Measurements from ENCODE around the gene MIB2. TPM values are rescaled to one million over a fixed set of nuclear protein-coding genes. Genes with fewer than 3 reads are reported as not detected.

The MIB2 gene
- total and polyA plus RNA-seq, 2 donors (not counting 1 experiment from before 2014, with no cell fraction given) = 94.0 to 95.9 TPM

- peaks cover 1% of the 10 kb centered on the region for H4K20me1 ChIP-seq (ENCODE audit: control insufficient read depth, insufficient read depth, low read length, poor library complexity, severe bottlenecking)
- CTCF ChIA-PET = no interaction called here
- H3K27me3 Mint-ChIP-seq = no peaks in the 10 kb centered on the region
- H3K4me1 ChIP-seq (ENCODE audit: control insufficient read depth in 2 of 2, insufficient read depth in 2 of 2, low read length in 2 of 2) = no peaks in the 10 kb centered on the region
- POLR2A ChIA-PET = interaction anchor here (0.6 kb wide), 1 partner anchor 39 kb away, joined by 4 read pairs; no protein-coding TSS in a partner anchor
- H3K9ac ChIP-seq (ENCODE audit: low read length) = no peak overlapping the region
- H3K9me3 ChIP-seq (ENCODE audit: control extremely low read depth in 1 of 3, control insufficient read depth in 2 of 3, insufficient read depth in 1 of 3, low read length in 2 of 3) = no peaks in the 10 kb centered on the region
- no peak overlapping the region for H2AFZ ChIP-seq (ENCODE audit: insufficient read depth, low read depth, low read length, poor library complexity, severe bottlenecking)
- no peaks in the 10 kb centered on the region for H3K9me3 Mint-ChIP-seq (ENCODE audit: insufficient read depth)
- no peak overlapping the region for H3K27ac Mint-ChIP-seq
- no peak for TF ChIP-seq CTCF (IDR thresholded peaks at IDR 0.05)
- TF ChIP-seq EZH2 (IDR thresholded peaks at IDR 0.05; ENCODE audit: borderline replicate concordance, insufficient read depth, low read depth, low read length, poor library complexity, severe bottlenecking) = no peak
- intact Hi-C loops (cut with micrococcal nuclease) = no loop called here
- ATAC-seq (ENCODE audit: low read depth) (no peak), DNase-seq (no peak)
- no peak overlapping the region for H3K4me3 ChIP-seq (ENCODE audit: control extremely low read depth in 1 of 5, extremely low read depth in 1 of 5, insufficient read depth in 1 of 5, low read depth in 2 of 5, low read length in 4 of 5)
- H3K36me3 ChIP-seq (replicated peaks in 1 of 2; ENCODE audit: control extremely low read depth in 1 of 2, control insufficient read depth in 1 of 2, extremely low read depth in 1 of 2, insufficient read depth in 2 of 2, low read length in 1 of 2) = peaks cover 1 to 49% of the 10 kb centered on the region in 2 experiments
- H3K27ac ChIP-seq (ENCODE audit: low read length in 2 of 2) = no peak overlapping the region
- H3K79me2 ChIP-seq (ENCODE audit: control insufficient read depth, insufficient read depth, low read length) = peaks cover 29% of the 10 kb centered on the region
- H3K4me1 Mint-ChIP-seq = peaks cover 4% of the 10 kb centered on the region
- 98% methylated on average over 24 of the region's 24 CpGs for WGBS (ENCODE audit: insufficient coverage)
- H3K4me2 ChIP-seq (replicated peaks; ENCODE audit: low read depth, low read length, poor library complexity, severe bottlenecking) = no peak overlapping the region
- H3K27me3 ChIP-seq (replicated peaks in 1 of 4; ENCODE audit: control extremely low read depth in 1 of 4, control insufficient read depth in 3 of 4, insufficient read depth in 4 of 4, low read length in 3 of 4) = no peaks in the 10 kb centered on the region
- no peak overlapping the region for H3K4me3 Mint-ChIP-seq
Measured at GRCh38 chr1:1670866-1671265, 55.6 kb downstream of the MIB2 start.

GRCh38 chr1:1671365-1672119, 56.2 kb downstream of the MIB2 start:
- DNase-seq = no peak
- Histone ChIP-seq H3K4me2 (replicated peaks; ENCODE audit: low read depth, low read length, poor library complexity, severe bottlenecking) (no peak overlapping the region), H2AFZ (ENCODE audit: insufficient read depth, low read depth, low read length, poor library complexity, severe bottlenecking) (no peak overlapping the region), H3K9ac (ENCODE audit: low read length) (no peak overlapping the region), H3K27me3 (replicated peaks in 1 of 4; ENCODE audit: control extremely low read depth in 1 of 4, control insufficient read depth in 3 of 4, insufficient read depth in 4 of 4, low read length in 3 of 4) (no peaks in the 10 kb centered on the region), H4K20me1 (ENCODE audit: control insufficient read depth, insufficient read depth, low read length, poor library complexity, severe bottlenecking) (no peaks in the 10 kb centered on the region), H3K79me2 (ENCODE audit: control insufficient read depth, insufficient read depth, low read length) (peaks cover 27% of the 10 kb centered on the region), H3K9me3 (ENCODE audit: control extremely low read depth in 1 of 3, control insufficient read depth in 2 of 3, insufficient read depth in 1 of 3, low read length in 2 of 3) (no peaks in the 10 kb centered on the region), H3K4me1 (ENCODE audit: control insufficient read depth in 2 of 2, insufficient read depth in 2 of 2, low read length in 2 of 2) (no peaks in the 10 kb centered on the region), H3K27ac (ENCODE audit: low read length in 2 of 2) (no peak overlapping the region), H3K4me3 (ENCODE audit: control extremely low read depth in 1 of 5, extremely low read depth in 1 of 5, insufficient read depth in 1 of 5, low read depth in 2 of 5, low read length in 4 of 5) (no peak overlapping the region), H3K36me3 (replicated peaks in 1 of 2; ENCODE audit: control extremely low read depth in 1 of 2, control insufficient read depth in 1 of 2, extremely low read depth in 1 of 2, insufficient read depth in 2 of 2, low read length in 1 of 2) (peaks cover 1 to 42% of the 10 kb centered on the region in 2 experiments)
- Mint-ChIP-seq H3K4me1 (peaks cover 4% of the 10 kb centered on the region), H3K27ac (no peak overlapping the region), H3K4me3 (no peak overlapping the region), H3K27me3 (no peaks in the 10 kb centered on the region), H3K9me3 (ENCODE audit: insufficient read depth) (no peaks in the 10 kb centered on the region)
- CTCF ChIA-PET = no interaction called here
- POLR2A ChIA-PET = interaction anchor here (0.6 kb wide), 1 partner anchor 40 kb away, joined by 4 read pairs; no protein-coding TSS in a partner anchor
- ATAC-seq (ENCODE audit: low read depth) = no peak
- 92% methylated on average over 21 of the region's 27 CpGs for WGBS (ENCODE audit: insufficient coverage)
- intact Hi-C loops (cut with micrococcal nuclease) = no loop called here
- TF ChIP-seq EZH2 (IDR thresholded peaks at IDR 0.05; ENCODE audit: borderline replicate concordance, insufficient read depth, low read depth, low read length, poor library complexity, severe bottlenecking) (no peak), CTCF (IDR thresholded peaks at IDR 0.05) (no peak)

Data from B cell (primary cell).